COLO829 (cell line): ENCODE measurements around the gene ETDC.

Experiments used
- DNase-seq: peaks from one replicate; pipeline ENCODE4 v3.0.0; 2012; ENCODE audit warnings: low spot score

The ETDC gene

GRCh38 chrX:135346975-135347374 lies 37.7 kb downstream of the ETDC start:
- no peak for DNase-seq

GRCh38 chrX:135347381-135348016 lies 38.2 kb downstream of the ETDC start:
- no peak for DNase-seq

GRCh38 chrX:135354288-135354687 lies 45.0 kb downstream of the ETDC start:
- no peak for DNase-seq
